Measurements from ENCODE around the gene STXBP2. TPM values are rescaled to one million over a fixed set of nuclear protein-coding genes. Genes with fewer than 3 reads are reported as not detected.

STXBP2 gene
- total and polyA plus RNA-seq, 9 of the 15 experiments (the other 6 are each of a cell fraction or from before 2014, with no cell fraction given): 2.5 to 163 (median 71.3) TPM

- no peak for TF ChIP-seq SIRT6 (IDR thresholded peaks at IDR 0.05; ENCODE audit: low read depth, low read length)
- peak; percentile 25 for TF ChIP-seq RBBP5 (IDR thresholded peaks at IDR 0.05; ENCODE audit: borderline replicate concordance, insufficient read depth, low read length, poor library complexity, severe bottlenecking)
- TF ChIP-seq ATF7 (IDR thresholded peaks at IDR 0.05): no peak
- TF ChIP-seq ETS2 (tag; IDR thresholded peaks at IDR 0.05; ENCODE audit: borderline replicate concordance, poor library complexity, severe bottlenecking): no peak
- no peak for TF ChIP-seq FIP1L1 (IDR thresholded peaks at IDR 0.05; ENCODE audit: low read depth, low read length, poor library complexity, severe bottlenecking)
- peak; percentile 17; the same call in 1 of the 2 replicates for TF ChIP-seq ZFX (CRISPR knock-in tag; IDR thresholded peaks at IDR 0.05)
- no peak for TF ChIP-seq PKNOX1 (IDR thresholded peaks at IDR 0.05)
- TF ChIP-seq E2F6 (IDR thresholded peaks at IDR 0.05; ENCODE audit: borderline replicate concordance in 1 of 2, extremely low read depth in 1 of 2, insufficient read depth in 1 of 2, insufficient read length in 1 of 2, low read depth in 1 of 2, low read length in 1 of 2, poor library complexity in 1 of 2, severe bottlenecking in 1 of 2): peak; percentile 93 to 98
- TF ChIP-seq IRF1 (CRISPR knock-in tag; IDR thresholded peaks at IDR 0.05; ENCODE audit: borderline replicate concordance): no peak
- no peak for TF ChIP-seq LARP7 (IDR thresholded peaks at IDR 0.05)
- TF ChIP-seq SMARCB1 (IDR thresholded peaks at IDR 0.05; ENCODE audit: insufficient read length, low read depth): no peak
- TF ChIP-seq GTF2A2 (tag; IDR thresholded peaks at IDR 0.05): no peak
- no peak for TF ChIP-seq PHF21A (IDR thresholded peaks at IDR 0.05; ENCODE audit: borderline replicate concordance, low read depth)
- TF ChIP-seq ZNF79 (CRISPR knock-in tag; IDR thresholded peaks at IDR 0.05; ENCODE audit: low read depth): no peak
- TF ChIP-seq ZBTB11 (CRISPR knock-in tag; IDR thresholded peaks at IDR 0.05): peak in 1 of 3 experiments; percentile 16; a peak in 1 of 6 replicates
- TF ChIP-seq SIX5 (IDR thresholded peaks at IDR 0.05; ENCODE audit: borderline replicate concordance in 1 of 2, insufficient read depth in 1 of 2, low read depth in 1 of 2, low read length in 2 of 2): no peak
- TF ChIP-seq MCM3 (IDR thresholded peaks at IDR 0.05): no peak
Measured at GRCh38 chr19:7636691-7637373, at the start of gene STXBP2 (continued).
